ENCODE results near the gene ROR1.

DNA sequence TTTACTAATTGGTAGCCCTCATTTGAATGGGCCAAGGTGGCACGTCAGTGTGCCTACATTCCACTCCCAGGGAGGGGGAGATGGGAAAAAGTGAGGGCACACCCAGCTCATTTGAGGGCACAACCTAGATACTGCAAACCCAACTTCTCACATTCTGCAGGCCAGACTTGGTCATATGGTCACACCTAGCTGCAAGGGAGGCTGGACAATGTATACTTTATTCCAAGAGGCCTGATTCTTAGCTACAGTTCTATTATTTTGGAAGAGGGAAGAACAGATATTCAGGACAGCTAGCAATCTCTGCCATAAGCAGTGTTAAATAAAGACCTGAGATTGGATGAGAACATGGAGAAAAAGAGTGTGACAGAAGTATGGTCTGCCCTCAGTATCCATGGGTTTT lies 180.4 kb downstream of the ROR1 start:
- TF ChIP-seq, protein P1, sequence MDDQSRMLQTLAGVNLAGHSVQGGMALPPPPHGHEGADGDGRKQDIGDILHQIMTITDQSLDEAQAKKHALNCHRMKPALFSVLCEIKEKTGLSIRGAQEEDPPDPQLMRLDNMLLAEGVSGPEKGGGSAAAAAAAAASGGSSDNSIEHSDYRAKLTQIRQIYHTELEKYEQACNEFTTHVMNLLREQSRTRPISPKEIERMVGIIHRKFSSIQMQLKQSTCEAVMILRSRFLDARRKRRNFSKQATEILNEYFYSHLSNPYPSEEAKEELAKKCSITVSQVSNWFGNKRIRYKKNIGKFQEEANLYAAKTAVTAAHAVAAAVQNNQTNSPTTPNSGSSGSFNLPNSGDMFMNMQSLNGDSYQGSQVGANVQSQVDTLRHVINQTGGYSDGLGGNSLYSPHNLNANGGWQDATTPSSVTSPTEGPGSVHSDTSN (CRISPR knock-in tag; IDR thresholded peaks at IDR 0.05), result no peak
- TF ChIP-seq ZNF132 (tag by site-specific recombination; IDR thresholded peaks at IDR 0.05; ENCODE audit: borderline replicate concordance) (no peak), CTCF (tag by site-specific recombination; IDR thresholded peaks at IDR 0.05) (no peak), ZNF692 (tag by site-specific recombination; IDR thresholded peaks at IDR 0.05) (no peak), ZNF112 (tag by site-specific recombination; IDR thresholded peaks at IDR 0.05) (no peak), ZNF768 (tag by site-specific recombination; IDR thresholded peaks at IDR 0.05) (no peak), ZNF792 (tag by site-specific recombination; IDR thresholded peaks at IDR 0.05) (no peak), ZNF292 (tag by site-specific recombination; IDR thresholded peaks at IDR 0.05; ENCODE audit: borderline replicate concordance, low read depth) (no peak), ATF2 (tag by site-specific recombination; IDR thresholded peaks at IDR 0.05; ENCODE audit: low read depth) (no peak), ZNF18 (tag by site-specific recombination; IDR thresholded peaks at IDR 0.05) (no peak), REPIN1 (tag by site-specific recombination; IDR thresholded peaks at IDR 0.05; ENCODE audit: low read depth) (no peak), ZNF48 (tag by site-specific recombination; IDR thresholded peaks at IDR 0.05) (no peak)
- TF ChIP-seq, protein P2, sequence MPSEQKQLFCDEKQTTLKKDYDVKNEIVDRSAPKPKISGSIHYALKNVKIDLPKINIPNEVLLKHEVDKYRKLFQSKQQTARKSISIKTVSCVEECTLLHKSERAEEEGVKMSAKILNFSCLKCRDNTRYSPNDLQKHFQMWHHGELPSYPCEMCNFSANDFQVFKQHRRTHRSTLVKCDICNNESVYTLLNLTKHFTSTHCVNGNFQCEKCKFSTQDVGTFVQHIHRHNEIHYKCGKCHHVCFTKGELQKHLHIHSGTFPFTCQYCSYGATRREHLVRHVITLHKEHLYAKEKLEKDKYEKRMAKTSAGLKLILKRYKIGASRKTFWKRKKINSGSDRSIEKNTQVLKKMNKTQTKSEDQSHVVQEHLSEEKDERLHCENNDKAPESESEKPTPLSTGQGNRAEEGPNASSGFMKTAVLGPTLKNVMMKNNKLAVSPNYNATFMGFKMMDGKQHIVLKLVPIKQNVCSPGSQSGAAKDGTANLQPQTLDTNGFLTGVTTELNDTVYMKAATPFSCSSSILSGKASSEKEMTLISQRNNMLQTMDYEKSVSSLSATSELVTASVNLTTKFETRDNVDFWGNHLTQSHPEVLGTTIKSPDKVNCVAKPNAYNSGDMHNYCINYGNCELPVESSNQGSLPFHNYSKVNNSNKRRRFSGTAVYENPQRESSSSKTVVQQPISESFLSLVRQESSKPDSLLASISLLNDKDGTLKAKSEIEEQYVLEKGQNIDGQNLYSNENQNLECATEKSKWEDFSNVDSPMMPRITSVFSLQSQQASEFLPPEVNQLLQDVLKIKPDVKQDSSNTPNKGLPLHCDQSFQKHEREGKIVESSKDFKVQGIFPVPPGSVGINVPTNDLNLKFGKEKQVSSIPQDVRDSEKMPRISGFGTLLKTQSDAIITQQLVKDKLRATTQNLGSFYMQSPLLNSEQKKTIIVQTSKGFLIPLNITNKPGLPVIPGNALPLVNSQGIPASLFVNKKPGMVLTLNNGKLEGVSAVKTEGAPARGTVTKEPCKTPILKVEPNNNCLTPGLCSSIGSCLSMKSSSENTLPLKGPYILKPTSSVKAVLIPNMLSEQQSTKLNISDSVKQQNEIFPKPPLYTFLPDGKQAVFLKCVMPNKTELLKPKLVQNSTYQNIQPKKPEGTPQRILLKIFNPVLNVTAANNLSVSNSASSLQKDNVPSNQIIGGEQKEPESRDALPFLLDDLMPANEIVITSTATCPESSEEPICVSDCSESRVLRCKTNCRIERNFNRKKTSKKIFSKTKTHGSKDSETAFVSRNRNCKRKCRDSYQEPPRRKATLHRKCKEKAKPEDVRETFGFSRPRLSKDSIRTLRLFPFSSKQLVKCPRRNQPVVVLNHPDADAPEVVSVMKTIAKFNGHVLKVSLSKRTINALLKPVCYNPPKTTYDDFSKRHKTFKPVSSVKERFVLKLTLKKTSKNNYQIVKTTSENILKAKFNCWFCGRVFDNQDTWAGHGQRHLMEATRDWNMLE (tag by site-specific recombination; conservative IDR thresholded peaks at IDR 0.05; ENCODE audit: low read depth), result no peak
- TF ChIP-seq, protein P3, sequence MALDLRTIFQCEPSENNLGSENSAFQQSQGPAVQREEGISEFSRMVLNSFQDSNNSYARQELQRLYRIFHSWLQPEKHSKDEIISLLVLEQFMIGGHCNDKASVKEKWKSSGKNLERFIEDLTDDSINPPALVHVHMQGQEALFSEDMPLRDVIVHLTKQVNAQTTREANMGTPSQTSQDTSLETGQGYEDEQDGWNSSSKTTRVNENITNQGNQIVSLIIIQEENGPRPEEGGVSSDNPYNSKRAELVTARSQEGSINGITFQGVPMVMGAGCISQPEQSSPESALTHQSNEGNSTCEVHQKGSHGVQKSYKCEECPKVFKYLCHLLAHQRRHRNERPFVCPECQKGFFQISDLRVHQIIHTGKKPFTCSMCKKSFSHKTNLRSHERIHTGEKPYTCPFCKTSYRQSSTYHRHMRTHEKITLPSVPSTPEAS (tag by site-specific recombination; IDR thresholded peaks at IDR 0.05), result no peak

Data from HEK293 (cell line).